Testis (tissue), 3 donors: Measurements from ENCODE around the gene C3AR1. TPM values are rescaled to one million over a fixed set of nuclear protein-coding genes. Genes with fewer than 3 reads are reported as not detected.
"Not testable (repeated sequence)": the region's sequence is repeated elsewhere in the genome, so short reads cannot be mapped to it uniquely, and the experiment has no call there.

ENCODE experiments used
- DNase-seq: peaks from one replicate; pipeline ENCODE4 v3.0.0-alpha.2; 2019
- H3K27ac ChIP-seq, 2 donors: fragments of 200-600 bp; sonication (generic); one replicate each; pipeline ENCODE4 v1.5.1; 2019
- H3K27me3 ChIP-seq: fragments of 200-600 bp; sonication (generic); one replicate; pipeline ENCODE4 v1.5.1; 2019
- H3K36me3 ChIP-seq: fragments of 200-600 bp; sonication (generic); one replicate; pipeline ENCODE4 v1.5.1; 2017; ENCODE audit warnings: low read depth; ENCODE audit errors: missing control alignments
- H3K4me1 ChIP-seq: fragments of 200-600 bp; sonication (generic); one replicate; pipeline ENCODE4 v1.5.1; 2019
- H3K4me3 ChIP-seq, 2 donors: fragments of 200-600 bp; sonication (generic); one replicate each; pipeline ENCODE4 v1.5.1; 2017 to 2019
- H3K9me3 ChIP-seq: fragments of 200-600 bp; sonication (generic); one replicate; pipeline ENCODE4 v1.5.1; 2017
- POLR2A ChIP-seq: fragments of 450-650 bp; IDR thresholded peaks from one replicate; pipeline ENCODE4 v1.6.1; 2017; ENCODE audit warnings: antibody characterized with exemption, mild to moderate bottlenecking, moderate library complexity
- WGBS, 2 donors: methylation state at CpG; one replicate each; pipeline ENCODE4 v1.1.5; 2018; 5-methylcytosine and 5-hydroxymethylcytosine counted together
- intact Hi-C: fragments of 100-400 bp; cut with DNase I; formaldehyde crosslinking; loops from one replicate; pipeline ENCODE4 v1.15.1; 2023; ENCODE audit warnings: low total_unique reads
- polyA plus RNA-seq: library from polyadenylated mRNA; stranded (reverse); fragments of 350-450 nt; fragmentation: Illumina TruSeq; extraction: RNeasy Lipid Tissue Mini Kit (QIAGEN cat#74804); gene quantifications from one replicate; pipeline ENCODE4 v1.2.3, GENCODE V29; 2014; ENCODE audit warnings: low read depth, low replicate concordance; ENCODE audit not compliant: insufficient read depth
- total RNA-seq, 2 donors: library from RNA; depleted of rRNA; stranded (reverse); fragments of >200 nt; gene quantifications; one replicate each; pipeline ENCODE4 v1.2.3, GENCODE V29; 2016
- TF ChIP-seq, protein P1 (sequence below), 3 experiments: fragments of 450-650 bp in 2 of 3; fragments of 200-600 bp in 1 of 3; sonication (generic) in 1 of 3; IDR thresholded peaks; one replicate each; pipeline ENCODE4 v1.5.1; 2016 to 2019; ENCODE audit warnings: antibody characterized with exemption in 3 of 3, mild to moderate bottlenecking in 2 of 3, moderate library complexity in 1 of 3

Gene C3AR1
- total and polyA plus RNA-seq, 3 donors from 2014 or later: 1.9 to 9.5 (median 2.8) TPM

DNA sequence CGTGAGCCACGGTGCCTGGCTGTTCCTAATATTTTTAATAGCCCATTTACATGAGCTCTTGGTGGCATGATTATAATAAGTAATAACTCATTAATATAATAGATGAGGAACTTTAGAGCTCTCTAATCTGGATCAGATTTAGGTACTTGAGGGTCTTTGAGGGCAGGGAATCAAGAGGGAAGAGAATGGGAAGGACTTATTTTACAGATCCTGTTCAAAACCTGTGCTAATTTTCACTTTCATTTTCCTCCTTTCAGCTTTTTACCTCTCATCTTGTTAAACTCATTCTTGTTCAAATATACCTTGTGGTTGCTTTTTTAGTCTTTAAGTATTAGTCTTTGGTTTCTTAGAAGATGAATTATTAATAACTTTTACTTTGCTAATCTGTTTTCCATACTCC, 21.5 kb upstream of the C3AR1 start:
- TF ChIP-seq, protein P1, sequence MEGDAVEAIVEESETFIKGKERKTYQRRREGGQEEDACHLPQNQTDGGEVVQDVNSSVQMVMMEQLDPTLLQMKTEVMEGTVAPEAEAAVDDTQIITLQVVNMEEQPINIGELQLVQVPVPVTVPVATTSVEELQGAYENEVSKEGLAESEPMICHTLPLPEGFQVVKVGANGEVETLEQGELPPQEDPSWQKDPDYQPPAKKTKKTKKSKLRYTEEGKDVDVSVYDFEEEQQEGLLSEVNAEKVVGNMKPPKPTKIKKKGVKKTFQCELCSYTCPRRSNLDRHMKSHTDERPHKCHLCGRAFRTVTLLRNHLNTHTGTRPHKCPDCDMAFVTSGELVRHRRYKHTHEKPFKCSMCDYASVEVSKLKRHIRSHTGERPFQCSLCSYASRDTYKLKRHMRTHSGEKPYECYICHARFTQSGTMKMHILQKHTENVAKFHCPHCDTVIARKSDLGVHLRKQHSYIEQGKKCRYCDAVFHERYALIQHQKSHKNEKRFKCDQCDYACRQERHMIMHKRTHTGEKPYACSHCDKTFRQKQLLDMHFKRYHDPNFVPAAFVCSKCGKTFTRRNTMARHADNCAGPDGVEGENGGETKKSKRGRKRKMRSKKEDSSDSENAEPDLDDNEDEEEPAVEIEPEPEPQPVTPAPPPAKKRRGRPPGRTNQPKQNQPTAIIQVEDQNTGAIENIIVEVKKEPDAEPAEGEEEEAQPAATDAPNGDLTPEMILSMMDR (IDR thresholded peaks at IDR 0.05): no peak
- TF ChIP-seq POLR2A: no peak
- no peaks in the 10 kb centered on the region for H3K9me3 ChIP-seq
- H3K27ac ChIP-seq: no peak overlapping the region
- intact Hi-C loops: no loop called here
- H3K36me3 ChIP-seq: no peaks in the 10 kb centered on the region
- 83 to 94% methylated on average over 2 of the region's 2 CpGs for WGBS, 2 donors
- no peak for DNase-seq
- no peak overlapping the region for H3K4me3 ChIP-seq
- H3K4me1 ChIP-seq: peaks cover 6% of the 10 kb centered on the region
- no peaks in the 10 kb centered on the region for H3K27me3 ChIP-seq

DNA sequence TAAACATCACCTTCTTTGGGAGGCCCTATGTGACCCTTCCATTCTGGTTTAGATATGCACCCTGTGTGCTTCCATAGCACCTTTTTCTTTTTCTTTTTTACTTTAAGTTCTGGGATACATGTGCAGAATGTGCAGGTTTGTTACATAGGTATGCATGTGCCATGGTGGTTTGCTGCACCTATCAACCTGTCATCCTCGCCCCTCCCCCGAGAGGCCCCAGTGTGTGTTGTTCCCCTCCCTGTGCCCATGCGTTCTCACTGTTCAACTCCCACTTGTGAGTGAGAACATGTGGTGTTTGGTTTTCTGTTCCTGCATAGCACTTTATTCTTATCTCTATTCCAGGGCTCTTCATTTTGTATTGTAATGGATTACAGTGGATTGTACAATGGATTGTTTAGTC, 18.2 kb upstream of the C3AR1 start:
- WGBS, 2 donors: 51 to 58% methylated on average over 3 of the region's 3 CpGs
- H3K4me1 ChIP-seq: peaks cover 14% of the 10 kb centered on the region
- H3K27me3 ChIP-seq, DNase-seq, H3K27ac ChIP-seq, intact Hi-C loops, H3K4me3 ChIP-seq, H3K9me3 ChIP-seq, H3K36me3 ChIP-seq: not testable (repeated sequence)

DNA sequence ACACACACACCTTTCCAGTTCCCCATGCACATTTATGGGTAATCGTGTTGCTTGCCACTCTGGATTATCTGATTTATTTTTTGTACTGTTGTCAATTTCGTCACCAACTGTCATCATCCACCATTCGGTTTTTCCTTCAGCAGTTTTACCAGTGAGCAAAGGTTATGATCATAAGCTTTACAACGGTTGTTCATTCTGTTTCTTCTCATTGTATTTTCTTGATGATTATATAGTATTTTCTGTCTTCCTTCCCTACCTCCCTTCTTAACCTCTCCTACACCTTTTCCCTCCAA, 16.6 kb upstream of the C3AR1 start:
- intact Hi-C loops: no loop called here
- Histone ChIP-seq H3K4me1 (peaks cover 14% of the 10 kb centered on the region), H3K4me3 (peak overlapping the region; percentile 84 to 94), H3K27ac (peak overlapping the region; percentile 87 to 95), H3K27me3 (no peaks in the 10 kb centered on the region), H3K36me3 (no peaks in the 10 kb centered on the region), H3K9me3 (no peaks in the 10 kb centered on the region)
- TF ChIP-seq, protein P1 (IDR thresholded peaks at IDR 0.05): no peak
- TF ChIP-seq POLR2A: no peak
- WGBS, 2 donors: 1 to 2% methylated on average over 4 of the region's 4 CpGs
- no peak for DNase-seq

DNA sequence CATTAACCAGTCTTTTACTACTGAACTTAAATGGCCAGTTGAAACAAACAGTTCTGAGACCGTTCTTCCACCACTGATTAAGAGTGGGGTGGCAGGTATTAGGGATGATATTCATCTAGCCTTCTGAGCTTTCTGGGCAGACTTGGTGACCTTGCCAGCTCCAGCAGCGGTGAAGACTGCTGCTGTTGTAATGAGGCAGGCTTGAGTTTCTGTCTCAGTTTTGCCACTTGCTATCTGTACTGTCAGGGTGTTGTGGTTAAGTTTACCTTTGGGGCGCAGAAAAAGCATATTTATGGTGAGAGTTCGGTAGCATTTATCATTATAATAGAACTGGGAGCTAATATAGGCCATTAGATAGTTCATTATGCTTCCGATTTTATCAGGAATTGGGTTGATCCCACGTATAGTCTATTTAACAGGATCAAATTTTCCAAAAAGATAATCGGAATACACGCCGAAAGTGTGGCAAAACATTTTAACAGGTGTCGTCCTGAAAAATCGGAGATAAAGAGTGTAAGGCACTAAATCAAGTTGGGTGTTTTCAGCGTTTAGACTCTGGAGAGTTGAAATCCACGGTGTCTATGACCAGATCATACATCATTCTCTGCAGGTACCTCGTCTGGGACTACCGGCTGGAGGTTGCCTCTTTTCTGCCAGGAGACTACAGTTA, 15.2 kb upstream of the C3AR1 start:
- DNase-seq: peak; percentile 50
- Histone ChIP-seq H3K4me1 (peaks cover 14% of the 10 kb centered on the region), H3K9me3 (no peaks in the 10 kb centered on the region), H3K27ac (peak overlapping the region; percentile 87 to 95), H3K4me3 (peak overlapping the region; percentile 84 to 94), H3K36me3 (no peaks in the 10 kb centered on the region), H3K27me3 (no peaks in the 10 kb centered on the region)
- intact Hi-C loops: no loop called here
- WGBS, 2 donors: 0 to 1% methylated on average over 15 of the region's 15 CpGs
- TF ChIP-seq POLR2A: no peak
- TF ChIP-seq, protein P1 (IDR thresholded peaks at IDR 0.05): no peak

DNA sequence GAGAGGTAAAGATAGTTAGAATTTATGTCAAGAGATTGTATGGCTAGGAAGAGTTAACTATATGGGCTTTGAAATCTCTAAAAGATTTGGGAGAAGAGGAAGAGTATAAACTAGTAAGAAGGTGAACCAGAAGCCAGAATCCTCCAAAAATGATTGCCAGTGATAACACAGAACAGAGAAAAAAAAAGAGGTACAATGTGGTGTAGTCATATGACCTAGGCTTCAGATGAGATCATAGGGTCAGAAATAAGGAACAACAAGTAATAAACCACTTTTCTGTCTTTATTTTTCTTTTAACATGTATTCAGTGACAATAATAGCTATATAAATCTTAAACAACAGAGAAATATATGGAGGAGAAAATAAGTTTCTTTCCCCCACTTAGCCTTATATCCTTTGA, 14.0 kb upstream of the C3AR1 start:
- Histone ChIP-seq H3K4me1 (peaks cover 14% of the 10 kb centered on the region), H3K9me3 (no peaks in the 10 kb centered on the region), H3K27me3 (no peaks in the 10 kb centered on the region), H3K36me3 (no peaks in the 10 kb centered on the region), H3K27ac (peak overlapping the region in 1 of 2 donors; percentile 95), H3K4me3 (no peak overlapping the region)
- TF ChIP-seq, protein P1 (IDR thresholded peaks at IDR 0.05): no peak
- TF ChIP-seq POLR2A: no peak
- DNase-seq: no peak
- intact Hi-C loops: no loop called here
